Peyer's patch (tissue), 4 donors: ENCODE results near the gene SUGCT.

Experiments
- POLR2A ChIP-seq, 2 donors: fragments of 450-650 bp; IDR thresholded peaks; one replicate each; pipeline ENCODE4 v1.5.1; 2017; ENCODE audit warnings: antibody characterized with exemption in 2 of 2, mild to moderate bottlenecking in 2 of 2, moderate library complexity in 2 of 2
- TF ChIP-seq, protein P1 (sequence below), 6 experiments: fragments of 450-650 bp in 4 of 6; fragments of 200-600 bp in 2 of 6; sonication (generic) in 1 of 6; IDR thresholded peaks; one replicate each; pipeline ENCODE4 v1.5.1; 2017 to 2019; ENCODE audit warnings: antibody characterized with exemption in 6 of 6, mild to moderate bottlenecking in 3 of 6, moderate library complexity in 1 of 6

- TF ChIP-seq POLR2A (IDR thresholded peaks at IDR 0.05) = no peak
- TF ChIP-seq, protein P1, sequence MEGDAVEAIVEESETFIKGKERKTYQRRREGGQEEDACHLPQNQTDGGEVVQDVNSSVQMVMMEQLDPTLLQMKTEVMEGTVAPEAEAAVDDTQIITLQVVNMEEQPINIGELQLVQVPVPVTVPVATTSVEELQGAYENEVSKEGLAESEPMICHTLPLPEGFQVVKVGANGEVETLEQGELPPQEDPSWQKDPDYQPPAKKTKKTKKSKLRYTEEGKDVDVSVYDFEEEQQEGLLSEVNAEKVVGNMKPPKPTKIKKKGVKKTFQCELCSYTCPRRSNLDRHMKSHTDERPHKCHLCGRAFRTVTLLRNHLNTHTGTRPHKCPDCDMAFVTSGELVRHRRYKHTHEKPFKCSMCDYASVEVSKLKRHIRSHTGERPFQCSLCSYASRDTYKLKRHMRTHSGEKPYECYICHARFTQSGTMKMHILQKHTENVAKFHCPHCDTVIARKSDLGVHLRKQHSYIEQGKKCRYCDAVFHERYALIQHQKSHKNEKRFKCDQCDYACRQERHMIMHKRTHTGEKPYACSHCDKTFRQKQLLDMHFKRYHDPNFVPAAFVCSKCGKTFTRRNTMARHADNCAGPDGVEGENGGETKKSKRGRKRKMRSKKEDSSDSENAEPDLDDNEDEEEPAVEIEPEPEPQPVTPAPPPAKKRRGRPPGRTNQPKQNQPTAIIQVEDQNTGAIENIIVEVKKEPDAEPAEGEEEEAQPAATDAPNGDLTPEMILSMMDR (IDR thresholded peaks at IDR 0.05) = no peak
Observed at GRCh38 chr7:40305229-40305628, 170.4 kb downstream of the SUGCT start.
